Right kidney (tissue), 1 donor: ENCODE data around the gene HPN.
A peak's percentile ranks its signal among the peaks of the same experiment; 100 is the strongest.
"Not testable (repeated sequence)": the region's sequence is repeated elsewhere in the genome, so short reads cannot be mapped to it uniquely, and the experiment has no call there.

Experiments used
- DNase-seq: peaks from one replicate; pipeline ENCODE4 v3.0.0-alpha.2; 2016

HPN gene

GRCh38 chr19:35084509-35084762, 42.9 kb downstream of the HPN start:
- DNase-seq: no peak

- DNase-seq: no peak
Measured at GRCh38 chr19:35085947-35086346, 44.4 kb downstream of the HPN start.

DNA sequence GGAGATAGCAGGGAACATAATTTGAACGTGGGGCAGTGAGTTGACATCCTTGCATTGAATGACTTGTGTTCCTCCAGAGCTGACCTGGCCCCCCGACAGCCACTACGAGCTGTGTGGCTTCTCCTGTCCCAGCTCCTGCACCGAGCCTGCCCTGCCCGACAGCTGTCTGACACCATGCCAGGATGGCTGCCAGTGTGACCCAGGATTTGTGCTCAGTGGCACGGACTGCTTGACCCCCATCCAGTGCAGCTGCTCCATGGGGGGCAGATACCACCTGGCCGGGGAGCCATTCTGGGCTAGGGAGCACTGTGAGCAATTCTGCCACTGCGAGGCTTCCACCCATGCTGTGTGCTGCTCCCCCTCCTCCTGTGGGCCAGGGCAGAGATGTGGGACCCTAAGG, 44.9 kb downstream of the HPN start:
- no peak for DNase-seq

GRCh38 chr19:35087393-35087792, 45.9 kb downstream of the HPN start:
- no peak for DNase-seq

DNA sequence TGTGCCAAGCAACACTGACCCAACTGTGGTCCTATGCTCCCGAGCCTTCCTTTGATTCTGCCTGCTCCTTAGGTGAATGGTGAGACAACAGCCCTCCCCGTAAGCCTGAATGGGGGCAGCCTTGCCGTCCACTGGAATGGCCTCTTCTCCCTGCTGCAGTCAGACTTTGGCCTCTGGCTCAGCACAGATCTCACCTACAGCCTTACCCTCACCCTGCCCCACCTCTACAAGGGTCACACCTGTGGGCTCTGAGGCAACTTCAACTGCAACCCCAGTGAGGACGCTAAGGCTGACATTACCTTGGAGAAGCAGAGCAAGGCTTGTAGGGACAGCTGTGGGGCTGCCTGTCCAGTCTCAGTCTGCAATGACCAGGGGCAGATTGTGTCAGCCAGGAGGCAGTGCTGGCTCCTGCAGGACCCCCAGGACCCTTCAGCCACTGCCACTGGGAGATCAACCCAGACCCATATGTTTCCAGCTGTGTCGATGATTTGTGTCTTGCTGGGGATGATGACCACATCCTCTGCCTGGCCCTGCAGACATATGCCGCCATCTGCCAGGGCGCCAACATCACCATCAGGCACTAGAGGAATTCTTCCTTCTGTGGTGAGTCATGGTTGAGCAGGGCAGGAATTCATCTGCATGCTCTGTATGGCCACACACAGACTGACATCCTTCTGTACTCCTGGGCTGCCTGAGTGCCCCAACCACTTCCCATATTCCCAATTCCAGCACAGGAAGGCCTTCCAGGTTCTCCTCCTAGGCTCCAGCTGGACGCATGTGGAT, 46.8 kb downstream of the HPN start:
- DNase-seq: no peak

DNA sequence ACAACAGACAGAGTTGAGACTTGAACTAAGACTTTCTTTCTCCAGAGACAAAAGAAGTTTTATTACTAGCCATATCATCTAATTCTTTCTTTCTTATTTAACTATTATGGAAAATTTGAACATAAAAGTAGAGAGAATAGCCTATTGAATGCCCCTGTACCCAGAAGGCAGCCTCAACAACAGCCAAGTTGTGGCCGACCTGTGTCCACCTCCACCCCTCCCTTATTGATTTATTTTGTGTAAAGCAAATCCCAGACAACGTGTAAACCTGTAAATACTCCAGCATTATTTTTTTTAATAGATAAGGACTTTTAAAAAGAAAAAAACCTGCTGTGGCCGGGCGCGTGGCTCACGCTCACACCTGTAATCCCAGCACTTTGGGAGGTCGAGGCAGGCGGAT, 48.0 kb downstream of the HPN start:
- DNase-seq: no peak

- DNase-seq: no peak
Measured at GRCh38 chr19:35090160-35090505, 48.6 kb downstream of the HPN start.

DNA sequence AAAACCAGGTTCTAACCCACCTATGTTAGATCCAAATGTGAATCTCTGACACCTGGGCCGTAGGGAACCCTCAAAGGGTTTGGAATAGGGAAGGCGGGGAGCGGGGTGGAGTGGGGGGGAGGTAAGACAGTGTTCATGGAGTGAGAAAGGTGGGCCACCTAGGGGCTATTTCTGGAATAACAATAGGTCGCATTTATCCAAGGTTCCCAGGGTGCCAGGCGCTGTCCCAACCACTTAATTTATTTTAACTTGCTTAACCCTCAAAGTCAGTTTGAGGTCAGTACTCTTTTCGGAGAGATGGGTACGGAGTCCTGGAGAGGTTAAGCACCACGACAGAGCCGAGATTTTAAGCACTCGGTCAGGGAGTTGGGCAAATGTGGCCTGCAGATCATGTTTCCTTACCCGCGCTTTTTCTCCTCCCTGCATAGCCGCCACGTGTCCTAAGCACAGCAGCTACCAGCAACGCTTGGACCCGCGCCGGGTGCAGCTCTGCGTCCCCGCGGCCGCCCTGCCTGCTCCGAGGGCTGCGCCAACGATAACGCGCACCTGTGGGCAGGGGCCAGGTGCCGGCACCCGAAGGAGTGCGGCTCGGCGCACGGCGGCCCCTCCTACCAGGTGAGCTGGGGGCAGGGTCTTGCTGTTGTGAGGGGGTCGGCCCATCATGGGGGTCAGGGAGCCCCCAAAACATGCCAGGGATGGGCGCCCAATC, 49.1 kb downstream of the HPN start:
- DNase-seq: peak; percentile 74

GRCh38 chr19:35093430-35093829, 51.9 kb downstream of the HPN start:
- DNase-seq: no peak

GRCh38 chr19:35093941-35094647, 52.6 kb downstream of the HPN start:
- DNase-seq: no peak

DNA sequence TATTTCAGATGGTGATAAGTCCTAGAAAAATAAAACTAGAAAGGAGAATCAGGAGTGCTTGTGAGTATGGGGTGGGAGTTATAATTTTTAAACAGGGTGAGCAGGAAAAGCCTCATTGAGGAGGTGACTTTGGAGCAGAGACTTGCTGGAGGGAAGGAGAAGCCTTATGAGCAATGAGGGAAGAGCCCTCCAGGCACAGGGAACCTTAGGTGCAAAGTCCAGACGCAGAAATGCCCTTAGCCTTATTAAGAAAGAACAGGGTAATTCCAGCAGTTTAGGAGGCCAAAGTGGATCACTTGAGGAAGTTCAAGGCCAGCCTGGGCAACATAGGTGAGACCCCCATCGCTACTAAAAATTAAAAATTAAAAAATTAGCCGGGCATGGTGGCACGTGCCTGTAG, 53.1 kb downstream of the HPN start:
- DNase-seq: no peak

DNA sequence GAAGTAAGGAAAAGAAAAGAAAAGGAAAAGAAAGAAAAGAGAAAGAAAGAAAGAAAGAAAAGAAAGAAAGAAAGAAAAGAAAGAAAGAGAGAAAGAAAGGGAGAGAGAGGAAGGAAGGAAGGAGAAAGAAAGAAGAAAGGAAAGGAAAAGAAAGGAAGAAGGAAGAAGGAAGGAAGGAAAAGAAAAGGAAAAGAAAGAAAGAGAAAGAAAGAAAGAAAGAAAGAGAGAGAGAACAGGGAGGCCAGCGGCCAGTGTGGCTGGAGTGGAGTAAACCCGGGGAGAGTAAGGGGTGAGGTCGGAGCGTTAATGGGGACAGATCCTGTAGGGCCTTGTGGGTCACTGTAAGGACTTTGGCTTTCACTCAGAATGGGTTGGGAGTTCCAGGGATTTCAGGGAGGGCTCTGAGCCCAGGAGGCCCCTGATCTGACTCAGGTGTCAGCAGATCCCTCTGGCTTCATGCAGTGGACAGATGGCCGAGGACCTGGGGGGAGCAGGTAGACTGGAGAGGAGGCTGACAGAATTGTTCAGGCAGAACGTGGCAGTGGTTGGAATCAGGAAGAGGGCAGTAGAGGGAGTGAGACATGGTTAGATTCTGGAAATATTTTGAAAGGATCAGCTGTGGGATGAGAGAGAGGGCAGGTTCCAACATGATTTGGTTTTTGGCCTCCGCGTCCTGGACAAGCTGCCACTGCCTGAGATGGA, 54.3 kb downstream of the HPN start:
- DNase-seq: no peak

DNA sequence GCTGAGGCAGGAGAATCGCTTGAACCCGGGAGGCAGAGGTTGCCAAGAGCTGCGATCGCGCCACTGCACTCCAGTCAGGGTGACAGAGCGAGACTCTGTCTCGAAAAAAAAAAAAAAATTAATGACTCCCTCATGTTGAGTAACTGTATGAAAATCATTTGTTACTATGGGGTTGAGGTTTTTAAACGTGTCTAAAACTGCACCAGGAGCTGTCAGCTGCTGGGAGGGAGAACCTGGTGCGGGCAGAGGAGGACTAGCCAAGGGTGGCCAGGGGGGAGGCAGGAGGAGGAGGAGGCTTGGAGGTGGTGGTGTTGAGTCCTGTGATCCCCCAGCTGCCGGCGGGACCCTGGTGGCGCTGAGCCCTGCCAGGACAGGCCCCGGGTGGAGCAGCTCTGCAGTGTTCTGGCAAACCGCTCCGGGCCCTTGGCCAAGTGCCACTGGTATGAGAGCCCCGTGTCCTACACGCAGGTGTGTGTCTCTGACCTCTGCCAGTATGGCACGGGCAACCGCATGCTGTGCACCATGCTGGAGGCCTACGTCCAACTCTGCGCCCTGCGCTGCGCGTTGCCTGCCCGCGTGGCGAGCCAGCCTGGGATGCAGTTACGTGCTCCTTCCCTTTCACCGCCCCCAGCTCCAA, 57.0 kb downstream of the HPN start:
- DNase-seq: no peak

DNA sequence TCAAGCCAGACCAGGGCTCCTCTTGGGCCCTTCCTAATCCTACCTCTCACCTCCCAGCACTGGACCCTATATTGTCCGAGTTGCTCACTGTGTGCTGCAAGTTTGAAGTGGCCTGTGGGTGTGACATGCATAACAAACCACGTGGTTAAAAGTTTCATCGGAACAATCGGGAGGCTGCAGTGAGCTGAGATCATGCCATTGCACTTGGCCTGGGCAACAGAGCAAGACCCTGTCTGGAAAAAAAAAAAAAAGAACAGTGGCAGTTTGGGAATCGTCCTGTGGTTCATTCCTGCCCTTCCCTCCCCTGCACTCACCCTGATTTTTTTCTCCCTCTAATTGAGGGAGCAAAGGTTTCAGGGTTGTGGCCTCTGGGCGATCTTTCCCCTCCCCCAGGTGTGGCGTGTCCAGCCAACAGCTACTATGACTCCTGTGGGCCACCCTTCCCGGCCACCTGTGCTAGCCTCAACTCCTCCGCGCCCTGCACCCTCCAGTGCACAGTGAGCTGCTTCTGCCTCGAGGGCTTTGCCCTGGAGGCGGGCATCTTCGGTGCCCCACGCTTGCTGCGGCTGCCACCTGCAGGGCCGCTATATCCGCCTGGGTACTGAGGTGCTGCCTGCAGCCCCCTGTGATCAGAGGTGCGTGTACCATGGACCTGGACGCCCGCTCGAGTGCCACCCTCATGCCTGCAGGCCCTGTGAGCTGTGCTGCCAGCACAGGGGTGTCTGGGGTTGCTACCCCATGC, 57.8 kb downstream of the HPN start:
- DNase-seq: no peak

GRCh38 chr19:35099897-35100275, 58.4 kb downstream of the HPN start:
- DNase-seq: no peak

- DNase-seq: no peak
Measured at GRCh38 chr19:35100588-35101533, 59.3 kb downstream of the HPN start.

DNA sequence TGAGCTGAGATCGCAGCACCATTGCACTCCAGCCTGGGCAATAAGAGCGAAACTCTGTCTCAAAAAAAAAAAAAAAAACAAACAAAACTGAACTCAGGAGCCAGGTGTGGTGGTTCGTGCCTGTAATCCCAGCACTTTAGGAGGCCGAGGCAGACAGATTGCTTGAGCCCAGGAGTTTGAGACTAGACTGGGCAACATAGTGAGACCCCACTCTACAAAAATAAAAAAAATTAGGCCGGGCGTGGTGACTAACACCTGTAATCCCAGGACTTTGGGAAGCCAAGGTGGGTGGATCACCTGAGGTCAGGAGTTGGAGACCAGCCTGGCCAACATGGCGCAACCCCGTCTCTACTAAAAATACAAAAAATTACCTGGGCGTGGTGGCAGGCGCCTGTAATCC, 60.4 kb downstream of the HPN start:
- DNase-seq: not testable (repeated sequence)

- not testable (repeated sequence) for DNase-seq
Measured at GRCh38 chr19:35103614-35104013, 62.1 kb downstream of the HPN start.

DNA sequence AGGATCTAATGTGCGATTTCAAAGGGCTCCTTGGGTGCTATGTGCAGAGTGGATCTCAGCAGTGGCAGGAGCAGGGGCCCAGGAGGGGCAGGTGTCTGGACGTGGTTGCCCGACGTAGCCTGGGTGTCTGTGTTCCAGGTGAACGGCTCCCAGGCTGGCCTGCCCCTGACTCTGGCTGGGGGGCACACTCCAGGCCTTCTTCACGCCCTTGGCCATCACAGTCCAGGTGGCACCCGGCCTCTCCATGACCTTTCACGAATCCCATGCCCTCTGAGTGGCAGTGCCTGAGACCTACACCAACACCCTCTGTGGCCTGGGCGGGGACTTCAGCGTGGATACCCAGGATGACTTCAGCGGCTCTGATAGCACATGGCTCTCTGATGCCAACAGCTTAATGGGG, 62.8 kb downstream of the HPN start:
- DNase-seq: no peak

DNA sequence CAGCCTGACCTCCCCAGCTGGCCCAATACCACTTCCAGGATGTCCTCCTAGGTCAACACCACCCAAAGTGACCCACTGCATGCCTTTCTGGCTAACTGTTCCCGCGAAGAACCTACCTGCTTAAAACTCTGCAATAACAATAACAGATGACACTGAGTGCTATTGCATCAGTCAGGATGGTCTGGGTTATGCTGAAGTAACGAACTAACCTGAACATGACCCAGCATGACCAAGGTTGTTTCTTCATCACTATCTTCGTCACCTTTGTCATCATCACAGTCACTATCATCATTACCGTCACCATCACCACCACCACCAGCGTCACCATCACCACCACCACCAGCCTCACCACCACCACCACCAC, 63.5 kb downstream of the HPN start:
- DNase-seq: no peak
